Neural cell (in vitro differentiated cells): ENCODE data around the gene SLC22A14. TPM values are rescaled to one million over a fixed set of nuclear protein-coding genes. Genes with fewer than 3 reads are reported as not detected.

Experiments used
- H2AFZ ChIP-seq: fragments of 200-600, 300-800 bp; sonication (generic), shearing (Covaris generic); 2 replicates; pipeline ENCODE4 v1.6.0; 2014; ENCODE audit warnings: low read depth, mild to moderate bottlenecking, antibody characterized with exemption, low read length, moderate library complexity
- H3F3A ChIP-seq: fragments of 200-600 bp; shearing (Covaris generic); 2 replicates; pipeline ENCODE4 v1.6.1; 2016; ENCODE audit warnings: mild to moderate bottlenecking, moderate library complexity, mixed read lengths, antibody characterized with exemption, low read length; ENCODE audit not compliant: insufficient read depth, poor library complexity, severe bottlenecking
- H3K27ac ChIP-seq: fragments of 200-600, 300-800 bp; sonication (generic), shearing (Covaris generic); 2 replicates; pipeline ENCODE4 v1.5.1; 2014; ENCODE audit warnings: mild to moderate bottlenecking, low read length, moderate library complexity
- H3K27me3 ChIP-seq: fragments of 300-800, 200-600 bp; sonication (generic), shearing (Covaris generic); 2 replicates; pipeline ENCODE4 v1.6.0; 2014; ENCODE audit warnings: mild to moderate bottlenecking, low read depth, low read length, moderate library complexity; ENCODE audit not compliant: insufficient read depth
- H3K36me3 ChIP-seq: fragments of 300-800, 200-600 bp; sonication (generic), shearing (Covaris generic); 2 replicates; pipeline ENCODE4 v1.5.1; 2014; ENCODE audit warnings: mild to moderate bottlenecking, antibody characterized with exemption, low read length, moderate library complexity; ENCODE audit not compliant: insufficient read depth
- H3K4me2 ChIP-seq: fragments of 300-800, 200-600 bp; sonication (generic), shearing (Covaris generic); 2 replicates; pipeline ENCODE4 v1.6.0; 2014; ENCODE audit warnings: mild to moderate bottlenecking, low read length
- H3K4me3 ChIP-seq: fragments of 300-800, 200-600 bp; sonication (generic), shearing (Covaris generic); 2 replicates; pipeline ENCODE4 v1.5.1; 2014; ENCODE audit warnings: mild to moderate bottlenecking, low read length, moderate library complexity
- H3K79me2 ChIP-seq: fragments of 200-600 bp; shearing (Covaris generic); replicated peaks from 2 replicates; pipeline ENCODE4 v1.6.0; 2014; ENCODE audit warnings: mild to moderate bottlenecking, low read length, moderate library complexity; ENCODE audit not compliant: insufficient read depth
- H3K9ac ChIP-seq: fragments of 300-800, 200-600 bp; sonication (generic), shearing (Covaris generic); 2 replicates; pipeline ENCODE4 v1.6.1; 2016; ENCODE audit warnings: mild to moderate bottlenecking, low read length, mixed read lengths
- H3K9me2 ChIP-seq: fragments of 200-600 bp; shearing (Covaris generic); 2 replicates; pipeline ENCODE4 v1.6.1; 2016; ENCODE audit warnings: mild to moderate bottlenecking, low read length, mixed read lengths; ENCODE audit not compliant: insufficient read depth
- H3K9me3 ChIP-seq: fragments of 200-600, 300-800 bp; sonication (generic), shearing (Covaris generic); 2 replicates; pipeline ENCODE4 v1.6.1; 2016; ENCODE audit warnings: mild to moderate bottlenecking, mixed run types, low read length, moderate library complexity, mixed read lengths
- H4K20me1 ChIP-seq: fragments of 200-600 bp; shearing (Covaris generic); 2 replicates; pipeline ENCODE4 v1.6.1; 2016; ENCODE audit warnings: mild to moderate bottlenecking, mixed run types; ENCODE audit not compliant: insufficient read depth
- CTCF ChIP-seq: fragments of 450-650 bp; IDR thresholded peaks from 2 replicates; pipeline ENCODE4 v1.5.1; 2014; ENCODE audit warnings: antibody characterized with exemption, mild to moderate bottlenecking, moderate library complexity; ENCODE audit not compliant: poor library complexity, severe bottlenecking
- EP300 ChIP-seq: fragments of 450-650 bp; conservative IDR thresholded peaks from 2 replicates; pipeline ENCODE4 v1.6.1; 2014; ENCODE audit warnings: antibody characterized with exemption, mild to moderate bottlenecking, moderate library complexity; ENCODE audit not compliant: poor library complexity, severe bottlenecking
- EZH2 ChIP-seq: fragments of 200-600, 300-800 bp; shearing (Covaris generic), sonication (generic); IDR thresholded peaks from 2 replicates; pipeline ENCODE4 v1.6.1; 2014; ENCODE audit warnings: antibody characterized with exemption, low read length, borderline replicate concordance, mild to moderate bottlenecking; ENCODE audit not compliant: insufficient read depth, poor library complexity, severe bottlenecking
- MXI1 ChIP-seq: fragments of 450-650 bp; conservative IDR thresholded peaks from 2 replicates; pipeline ENCODE4 v1.6.1; 2014; ENCODE audit warnings: antibody characterized with exemption, mild to moderate bottlenecking; ENCODE audit not compliant: poor library complexity, severe bottlenecking
- POLR2AphosphoS5 ChIP-seq: IDR thresholded peaks from 2 replicates; pipeline ENCODE4 v1.6.1; 2012
- RAD21 ChIP-seq: fragments of 450-650 bp; conservative IDR thresholded peaks from 2 replicates; pipeline ENCODE4 v1.6.1; 2014; ENCODE audit warnings: antibody characterized with exemption, mild to moderate bottlenecking, moderate library complexity
- REST ChIP-seq: IDR thresholded peaks from 2 replicates; pipeline ENCODE4 v1.6.1; 2012; ENCODE audit warnings: borderline replicate concordance
- SMC3 ChIP-seq: fragments of 450-650 bp; conservative IDR thresholded peaks from 2 replicates; pipeline ENCODE4 v1.6.1; 2014; ENCODE audit warnings: antibody characterized with exemption, mild to moderate bottlenecking, moderate library complexity; ENCODE audit not compliant: poor library complexity
- TAF1 ChIP-seq: IDR thresholded peaks from 2 replicates; pipeline ENCODE4 v1.6.1; 2012; ENCODE audit warnings: low read depth
- polyA plus RNA-seq: library from polyadenylated mRNA; depleted of rRNA; stranded (reverse); fragments of >200 nt; gene quantifications from 2 replicates; pipeline ENCODE4 v1.2.3, GENCODE V29; 2014

SLC22A14 gene
- polyA plus RNA-seq, 1 donor from 2014 or later: 0.25 TPM

GRCh38 chr3:38345879-38346586, 63.9 kb downstream of the SLC22A14 start:
- Histone ChIP-seq H4K20me1 (no peaks in the 10 kb centered on the region), H3K9ac (peak overlapping the region; percentile 58), H3K27me3 (no peaks in the 10 kb centered on the region), H3K4me3 (peak overlapping the region; percentile 87), H3K27ac (no peak overlapping the region), H3F3A (no peaks in the 10 kb centered on the region), H3K4me2 (no peak overlapping the region), H2AFZ (peak overlapping the region; percentile 60), H3K9me3 (no peaks in the 10 kb centered on the region), H3K9me2 (no peaks in the 10 kb centered on the region), H3K79me2 (no peaks in the 10 kb centered on the region), H3K36me3 (no peaks in the 10 kb centered on the region)
- TF ChIP-seq SMC3 (no peak), CTCF (no peak), REST (no peak), EZH2 (no peak)

- no peaks in the 10 kb centered on the region for H3K9me2 ChIP-seq
- no peak within 1 kb of the TSS for H3K4me2 ChIP-seq
- peak within 1 kb of the TSS; percentile 58 for H3K9ac ChIP-seq
- no peak within 1 kb of the TSS for H3K27ac ChIP-seq
- H3K9me3 ChIP-seq: no peaks in the 10 kb centered on the region
- no peaks in the 10 kb centered on the region for H3K36me3 ChIP-seq
- peak within 1 kb of the TSS; percentile 60 for H2AFZ ChIP-seq
- no peak for TF ChIP-seq POLR2AphosphoS5
- TF ChIP-seq TAF1: no peak
- TF ChIP-seq MXI1: peak; percentile 80
- no peak for TF ChIP-seq EZH2
- peak; percentile 91 for TF ChIP-seq SMC3
- peak; percentile 79 for TF ChIP-seq RAD21
- peak; percentile 91 for TF ChIP-seq CTCF
- TF ChIP-seq EP300: no peak
- TF ChIP-seq REST: no peak
- H3K79me2 ChIP-seq: no peaks in the 10 kb centered on the region
- peak within 1 kb of the TSS; percentile 87 for H3K4me3 ChIP-seq
- H3K27me3 ChIP-seq: no peaks in the 10 kb centered on the region
- no peaks in the 10 kb centered on the region for H3F3A ChIP-seq
- no peaks in the 10 kb centered on the region for H4K20me1 ChIP-seq
Measured at GRCh38 chr3:38346587-38347410, 64.7 kb downstream of the SLC22A14 start, which contains the start of gene XYLB. TSS of gene XYLB (plus strand) at chr3:38346785. CDS start at chr3:38346869, 84 bp downstream.
